Rectal smooth muscle tissue (tissue), 1 donor: ENCODE data around the gene MINDY4B.

Experiments used
- H3K27ac ChIP-seq: one replicate; pipeline ENCODE4 v1.7.0; 2013; ENCODE audit warnings: low read depth, low read length, inconsistent platforms
- H3K27me3 ChIP-seq: one replicate; pipeline ENCODE4 v1.7.0; 2013; ENCODE audit warnings: low read length; ENCODE audit not compliant: control insufficient read depth, insufficient read depth
- H3K36me3 ChIP-seq: one replicate; pipeline ENCODE4 v1.7.0; 2013; ENCODE audit warnings: low read length; ENCODE audit not compliant: control insufficient read depth, insufficient read depth
- H3K4me1 ChIP-seq: one replicate; pipeline ENCODE4 v1.7.0; 2013; ENCODE audit warnings: low read length; ENCODE audit not compliant: control insufficient read depth, insufficient read depth
- H3K4me3 ChIP-seq: one replicate; pipeline ENCODE4 v1.7.0; 2013; ENCODE audit warnings: low read length
- H3K9ac ChIP-seq: one replicate; pipeline ENCODE4 v1.7.0; 2013; ENCODE audit warnings: low read length

Gene MINDY4B

GRCh38 chr3:150828997-150829396, 76.2 kb downstream of the MINDY4B start:
- Histone ChIP-seq H3K27ac (no peak overlapping the region), H3K4me1 (no peaks in the 10 kb centered on the region), H3K4me3 (no peak overlapping the region), H3K9ac (no peak overlapping the region), H3K36me3 (no peaks in the 10 kb centered on the region), H3K27me3 (no peaks in the 10 kb centered on the region)

GRCh38 chr3:150828261-150828660, 77.0 kb downstream of the MINDY4B start:
- H3K27me3 ChIP-seq, result no peaks in the 10 kb centered on the region
- no peaks in the 10 kb centered on the region for H3K4me1 ChIP-seq
- no peak overlapping the region for H3K4me3 ChIP-seq
- no peaks in the 10 kb centered on the region for H3K36me3 ChIP-seq
- no peak overlapping the region for H3K27ac ChIP-seq
- H3K9ac ChIP-seq, result no peak overlapping the region

GRCh38 chr3:150826466-150827282, 78.6 kb downstream of the MINDY4B start:
- Histone ChIP-seq H3K4me3 (no peak overlapping the region), H3K27me3 (no peaks in the 10 kb centered on the region), H3K36me3 (no peaks in the 10 kb centered on the region), H3K27ac (no peak overlapping the region), H3K9ac (no peak overlapping the region), H3K4me1 (no peaks in the 10 kb centered on the region)

GRCh38 chr3:150825916-150826377, 79.3 kb downstream of the MINDY4B start:
- Histone ChIP-seq H3K27ac (no peak overlapping the region), H3K27me3 (no peaks in the 10 kb centered on the region), H3K4me3 (no peak overlapping the region), H3K9ac (no peak overlapping the region), H3K36me3 (no peaks in the 10 kb centered on the region), H3K4me1 (no peaks in the 10 kb centered on the region)

GRCh38 chr3:150825192-150825915, 79.9 kb downstream of the MINDY4B start:
- no peak overlapping the region for H3K27ac ChIP-seq
- H3K4me3 ChIP-seq, result no peak overlapping the region
- H3K4me1 ChIP-seq, result no peaks in the 10 kb centered on the region
- no peaks in the 10 kb centered on the region for H3K36me3 ChIP-seq
- no peaks in the 10 kb centered on the region for H3K27me3 ChIP-seq
- no peak overlapping the region for H3K9ac ChIP-seq

GRCh38 chr3:150823277-150823676, 82.0 kb downstream of the MINDY4B start:
- Histone ChIP-seq H3K9ac (no peak overlapping the region), H3K4me3 (no peak overlapping the region), H3K4me1 (no peaks in the 10 kb centered on the region), H3K36me3 (no peaks in the 10 kb centered on the region), H3K27ac (no peak overlapping the region), H3K27me3 (no peaks in the 10 kb centered on the region)

GRCh38 chr3:150822636-150823035, 82.6 kb downstream of the MINDY4B start:
- Histone ChIP-seq H3K4me1 (no peaks in the 10 kb centered on the region), H3K4me3 (no peak overlapping the region), H3K27ac (no peak overlapping the region), H3K9ac (no peak overlapping the region), H3K27me3 (no peaks in the 10 kb centered on the region), H3K36me3 (no peaks in the 10 kb centered on the region)
